GM19455 (cell line): ENCODE data around the gene ZNF618.

Experiments
- ATAC-seq: cut with Tn5 transposase; IDR thresholded peaks from one replicate; pipeline ENCODE4 v1.9.1; 2021; ENCODE audit not compliant: unreplicated experiment

Gene ZNF618

DNA sequence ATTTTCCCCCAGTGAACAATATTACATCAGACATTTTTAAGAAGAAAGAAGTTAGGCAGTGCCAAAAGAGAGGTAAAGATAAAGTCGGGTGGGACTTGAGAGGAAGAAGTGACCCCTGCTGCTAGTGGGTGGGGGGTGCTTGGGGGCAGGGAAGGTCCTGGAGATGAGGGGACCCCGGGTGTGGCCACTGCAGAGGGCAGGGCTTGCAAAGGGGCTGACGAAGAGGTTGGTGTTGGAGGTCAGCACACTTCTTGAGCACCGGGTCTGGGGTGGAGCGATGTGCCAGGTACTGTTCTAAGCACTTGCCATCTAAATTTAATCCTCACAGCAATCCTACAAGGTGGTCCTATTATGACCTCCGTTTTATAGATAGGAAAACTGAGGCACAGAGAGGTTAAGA lies 140.0 kb downstream of the ZNF618 start:
- ATAC-seq = no peak

DNA sequence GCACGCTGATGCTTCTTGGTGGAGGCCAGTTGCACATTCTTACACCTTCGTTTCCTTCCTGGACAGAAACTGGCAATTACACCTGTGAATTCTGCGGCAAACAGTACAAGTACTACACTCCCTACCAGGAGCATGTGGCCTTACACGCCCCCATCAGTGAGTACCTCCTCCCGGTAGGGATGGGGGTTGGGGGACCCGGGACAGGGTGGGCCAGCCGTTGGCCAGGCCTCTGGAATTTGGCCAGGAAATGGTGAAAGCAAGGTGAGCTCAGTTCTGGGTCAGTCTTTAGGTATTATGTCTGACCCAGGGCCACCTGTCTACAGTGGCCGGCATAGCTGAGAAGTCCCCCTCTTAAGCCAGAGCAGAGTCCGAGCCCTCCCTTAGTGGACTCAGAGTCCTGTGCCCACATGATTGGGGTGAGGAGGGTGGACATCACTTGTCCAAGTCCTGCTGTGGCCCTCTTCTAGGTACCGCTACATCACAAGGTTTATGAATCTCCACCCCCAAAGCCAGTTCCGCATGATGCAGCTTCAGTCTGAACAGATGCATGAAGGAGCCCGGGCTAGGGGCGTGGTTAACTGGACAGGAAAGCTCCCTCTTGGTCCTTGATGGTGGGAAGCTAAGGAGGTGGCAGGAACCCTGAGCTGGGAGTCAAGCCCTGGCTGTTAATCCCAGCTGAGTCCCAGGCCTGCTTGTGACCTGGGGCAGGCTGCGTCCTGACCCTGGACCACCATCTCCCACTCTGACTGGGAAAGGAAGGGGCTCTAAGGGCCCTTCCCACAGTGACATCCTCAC lies 140.7 kb downstream of the ZNF618 start:
- ATAC-seq = no peak

DNA sequence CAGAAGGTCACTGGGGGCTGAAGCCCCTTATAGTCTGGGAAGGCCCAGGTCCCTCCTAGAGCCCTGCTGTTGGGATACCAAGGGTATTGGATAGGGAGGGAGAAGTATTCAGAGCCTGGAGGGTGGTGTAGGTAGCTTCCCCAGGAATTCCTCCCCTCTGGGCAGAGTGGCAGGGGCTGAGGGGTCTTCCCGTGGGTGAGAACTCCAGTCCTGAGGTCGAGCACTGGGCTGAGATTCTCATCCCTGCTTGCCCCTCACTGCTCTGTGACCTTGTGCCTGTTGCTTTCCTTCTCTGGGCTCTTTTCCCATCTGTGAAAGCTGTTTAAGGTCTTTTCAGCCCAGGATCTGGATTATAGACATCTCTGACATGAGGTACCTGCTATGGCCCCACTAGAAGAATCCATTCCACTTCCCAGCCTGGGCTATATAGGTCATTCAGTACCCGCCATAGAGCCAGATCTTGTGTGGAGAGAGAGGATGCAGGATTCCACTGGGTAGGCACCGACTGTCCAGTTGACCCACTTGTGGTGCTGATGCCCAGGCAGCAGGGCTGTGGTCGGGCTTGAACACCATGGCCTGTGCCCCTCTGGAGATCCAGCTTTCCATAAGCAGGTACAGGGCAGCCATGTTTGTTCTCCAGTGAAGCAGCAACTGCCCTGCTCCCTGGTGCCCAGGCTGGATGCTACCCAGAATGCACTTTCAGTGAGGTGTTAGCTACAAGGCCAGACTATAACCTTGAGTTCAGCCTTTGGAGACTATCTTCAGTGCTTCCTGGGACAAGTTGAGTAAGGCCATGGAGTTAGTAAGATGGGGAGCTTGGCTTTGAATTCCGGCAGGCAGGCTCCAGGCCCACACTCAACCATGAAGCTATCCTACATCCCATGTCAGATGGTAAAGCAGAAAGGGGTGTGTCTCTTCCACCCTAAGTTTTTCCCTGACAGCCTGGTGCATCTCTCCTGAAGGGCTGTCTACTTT lies 141.9 kb downstream of the ZNF618 start:
- ATAC-seq = no peak

DNA sequence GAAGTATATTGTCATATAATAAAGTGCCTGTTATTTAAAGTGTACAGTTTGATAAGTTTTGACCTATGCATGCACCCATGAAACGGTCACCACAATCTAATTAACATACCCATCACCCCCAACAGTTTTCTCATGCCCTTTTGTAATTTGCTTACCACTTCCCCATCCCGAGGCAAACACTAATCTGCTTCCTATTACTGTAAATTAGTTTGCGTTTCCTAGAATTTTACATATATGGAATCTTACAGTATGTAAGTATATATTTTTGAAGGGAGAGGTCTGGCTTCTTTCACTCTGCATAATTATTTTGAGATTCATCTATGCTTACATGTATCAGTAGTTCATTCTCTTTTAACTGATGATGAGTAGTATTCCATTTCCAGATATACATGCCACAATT lies 145.5 kb downstream of the ZNF618 start:
- no peak for ATAC-seq

- ATAC-seq = no peak
Observed at GRCh38 chr9:114023961-114024360, 147.9 kb downstream of the ZNF618 start.

GRCh38 chr9:114025196-114025753 lies 149.2 kb downstream of the ZNF618 start:
- ATAC-seq = no peak

- ATAC-seq = no peak
Observed at GRCh38 chr9:114025760-114026159, 149.7 kb downstream of the ZNF618 start.

DNA sequence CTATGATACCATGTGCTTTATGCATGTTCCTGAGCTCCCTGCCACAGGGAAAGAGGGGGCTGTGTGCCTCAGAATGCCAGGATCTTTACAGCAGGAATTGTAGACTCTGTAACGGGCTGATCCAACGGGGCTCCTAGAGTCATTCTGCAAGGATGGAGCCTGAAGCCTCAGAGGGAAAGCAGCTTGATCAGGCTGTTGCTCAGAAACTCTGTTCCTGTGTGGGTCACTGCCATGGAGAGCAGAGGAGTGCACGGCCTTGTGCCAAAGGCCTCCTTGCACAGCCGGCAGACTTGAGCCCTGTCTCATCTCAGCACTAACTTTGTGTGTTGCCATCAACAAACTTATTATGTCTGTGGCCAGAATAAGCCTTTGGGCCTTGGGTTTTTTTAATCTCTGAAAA lies 150.2 kb downstream of the ZNF618 start:
- ATAC-seq = no peak

DNA sequence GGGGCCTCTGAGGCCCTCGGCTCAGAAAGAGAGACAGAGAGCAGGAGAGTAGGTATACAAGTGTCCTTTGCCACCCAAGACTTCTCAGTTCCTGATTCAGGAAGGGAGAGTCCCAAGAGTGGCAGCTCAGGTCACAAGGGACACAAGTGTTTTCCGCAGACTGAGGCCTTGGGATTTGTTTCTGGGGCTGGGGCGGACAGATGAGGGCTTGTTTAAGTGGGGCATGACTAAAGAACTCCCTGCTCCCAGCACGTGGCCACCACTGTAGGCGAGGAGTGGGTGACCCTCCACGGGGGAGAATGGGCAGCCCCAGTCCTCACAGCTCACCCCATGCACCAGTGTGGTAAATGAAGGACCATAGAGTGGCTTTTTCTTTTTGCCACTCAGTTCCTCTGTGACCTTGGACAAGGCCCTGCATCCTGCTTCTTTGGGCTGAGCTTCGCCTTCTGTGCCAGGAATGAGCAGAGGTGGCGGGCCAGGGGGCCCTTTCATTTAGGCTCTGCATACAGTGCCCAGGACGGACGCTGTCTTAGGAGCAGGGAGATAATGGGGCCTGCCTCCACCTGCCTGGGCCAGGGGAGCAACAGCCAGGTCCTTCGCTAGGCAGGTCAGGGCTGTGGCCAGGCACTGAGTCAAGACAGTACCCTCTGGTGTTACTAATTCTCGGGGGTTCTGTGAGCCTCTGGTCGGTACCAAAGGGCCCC lies 151.2 kb downstream of the ZNF618 start:
- no peak for ATAC-seq

DNA sequence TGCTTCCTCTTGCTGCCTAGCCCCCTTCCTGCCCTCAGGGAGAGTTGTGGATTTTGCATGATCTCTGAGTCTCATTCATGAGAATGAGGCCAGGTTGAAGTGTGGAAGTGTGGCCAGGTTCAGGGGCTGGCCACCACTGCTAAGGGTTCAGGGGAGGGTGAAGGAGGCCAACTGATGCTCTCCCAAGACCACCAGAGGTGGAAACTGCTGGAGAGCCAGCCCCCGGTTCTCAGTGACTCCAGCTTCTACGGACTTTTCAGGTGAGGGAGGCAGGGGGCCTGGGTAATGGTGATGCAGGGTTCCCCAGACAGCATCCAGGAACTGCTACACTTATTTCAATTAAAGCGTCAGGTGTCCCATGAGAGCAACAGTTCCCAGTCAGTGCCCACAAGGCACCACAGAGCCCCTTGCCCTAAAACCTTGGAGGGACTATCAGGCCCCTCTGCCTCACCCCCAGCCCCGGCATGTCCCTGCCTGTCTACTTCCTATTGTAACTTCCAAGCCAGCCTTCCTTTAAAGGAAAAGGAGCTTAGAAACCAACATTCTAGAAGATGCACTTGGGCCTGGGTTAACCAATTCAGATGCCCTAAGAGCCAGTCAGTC lies 151.9 kb downstream of the ZNF618 start:
- ATAC-seq = no peak

- no peak for ATAC-seq
Observed at GRCh38 chr9:114028646-114029045, 152.5 kb downstream of the ZNF618 start.

DNA sequence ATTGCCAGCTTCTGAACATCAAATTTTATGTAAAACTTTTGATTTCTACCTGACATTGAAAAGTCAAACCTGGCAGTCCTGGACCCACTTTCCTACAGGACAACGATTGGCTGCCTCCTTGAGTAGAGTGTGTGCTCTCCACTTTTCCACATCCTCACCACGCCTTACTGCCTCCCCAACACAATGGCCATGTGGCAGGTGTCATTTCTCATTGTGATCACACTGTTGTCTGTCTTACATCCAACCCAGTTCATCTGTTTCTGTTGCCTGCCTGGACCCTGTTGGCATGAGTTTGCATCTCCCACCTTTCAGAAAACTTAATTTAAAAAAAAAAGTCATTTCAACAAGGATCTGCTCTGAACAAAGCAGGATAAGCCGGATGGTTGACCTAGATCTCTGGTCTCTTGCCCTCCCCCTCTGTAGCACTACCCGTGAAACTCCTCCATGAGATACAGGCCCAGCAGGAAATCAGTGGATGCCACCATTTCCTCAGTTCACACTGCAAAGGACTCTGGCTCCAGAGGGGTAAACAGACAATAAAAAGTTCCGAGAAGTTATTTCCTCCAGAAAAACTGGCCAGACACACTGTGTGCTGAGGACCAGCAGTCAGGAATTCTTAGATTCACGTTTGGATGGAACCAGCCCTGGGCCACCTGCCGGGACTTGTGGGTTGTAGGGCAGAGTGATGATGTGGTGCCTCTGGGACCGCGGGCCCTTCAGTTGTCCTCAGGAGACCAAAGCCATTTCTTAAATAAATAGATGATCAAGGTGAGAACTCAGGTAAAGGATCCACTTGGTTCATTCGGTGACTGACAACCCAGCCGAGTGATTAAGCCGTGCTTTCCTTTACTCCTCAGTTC lies 153.4 kb downstream of the ZNF618 start:
- no peak for ATAC-seq

DNA sequence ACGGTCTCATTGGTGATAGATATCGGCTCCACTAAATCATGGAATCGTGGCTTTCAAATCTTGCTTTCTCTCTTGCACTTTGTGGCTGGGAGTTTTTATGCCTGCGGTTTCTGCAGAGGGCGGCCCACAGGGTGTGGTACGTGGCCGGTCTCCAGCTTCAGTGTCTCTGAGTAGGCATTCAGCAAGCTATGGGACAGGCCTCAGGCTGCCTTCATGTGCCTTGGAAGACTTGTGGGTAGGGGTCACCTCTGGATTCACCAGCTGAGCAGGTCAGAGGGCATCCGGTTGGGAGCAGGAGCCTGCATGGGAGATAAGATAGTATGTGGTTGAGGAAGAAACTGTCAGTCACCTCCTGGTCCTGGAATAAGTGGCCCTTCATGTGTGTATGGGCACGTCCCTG lies 154.3 kb downstream of the ZNF618 start:
- ATAC-seq = no peak

- ATAC-seq = no peak
Observed at GRCh38 chr9:114031037-114031630, 155.0 kb downstream of the ZNF618 start.

GRCh38 chr9:114031948-114032840 lies 156.1 kb downstream of the ZNF618 start:
- no peak for ATAC-seq

- no peak for ATAC-seq
Observed at GRCh38 chr9:114033397-114034103, 157.4 kb downstream of the ZNF618 start.

- ATAC-seq = no peak
Observed at GRCh38 chr9:114034196-114034595, 158.1 kb downstream of the ZNF618 start.

DNA sequence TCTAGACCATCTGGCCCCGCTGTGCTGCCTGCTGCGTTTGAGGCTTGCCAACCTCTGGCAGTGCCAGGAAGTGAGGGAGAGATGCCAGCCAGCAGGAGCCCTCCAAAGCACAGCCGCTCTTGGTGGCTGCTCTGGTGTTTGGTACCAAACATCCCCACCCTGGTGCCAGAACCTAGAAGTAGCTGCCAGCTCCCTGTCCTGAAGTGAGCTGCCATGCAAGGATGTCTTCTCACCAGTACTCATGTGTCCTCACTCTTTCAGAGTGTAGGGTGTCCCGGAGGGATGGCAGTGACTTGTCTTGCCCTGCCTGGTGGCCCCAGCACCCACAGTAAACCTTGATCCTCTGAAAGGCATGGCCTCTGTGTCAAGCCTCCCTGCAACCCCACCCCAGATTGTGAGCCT lies 158.6 kb downstream of the ZNF618 start:
- no peak for ATAC-seq
